Fibroblast of the aortic adventitia (primary cell): ENCODE data around the gene ZDHHC13. TPM values are rescaled to one million over a fixed set of nuclear protein-coding genes. Genes with fewer than 3 reads are reported as not detected.
A peak's percentile ranks its signal among the peaks of the same experiment; 100 is the strongest.

Experiments
- DNase-seq: peaks from one replicate; pipeline ENCODE4 v3.0.0-alpha.2; 2010; ENCODE audit warnings: low read depth
- H3K4me3 ChIP-seq: 2 replicates; pipeline ENCODE4 v1.5.1; 2011; ENCODE audit warnings: low read depth, mild to moderate bottlenecking, control low read depth, low read length, moderate library complexity
- total RNA-seq: library from RNA; depleted of rRNA; stranded (reverse); fragments of >200 nt; gene quantifications from 2 replicates; pipeline ENCODE4 v1.2.3, GENCODE V29; 2012; ENCODE audit warnings: low replicate concordance
- TF ChIP-seq, protein P1 (sequence below): IDR thresholded peaks from 2 replicates; pipeline ENCODE4 v1.5.1; 2011; ENCODE audit warnings: mild to moderate bottlenecking, low read length, control low read depth, inconsistent platforms; ENCODE audit not compliant: insufficient read depth

ZDHHC13 gene
- total RNA-seq, 1 donor, result 18.6 TPM

- no peak overlapping the region for H3K4me3 ChIP-seq
- TF ChIP-seq, protein P1, sequence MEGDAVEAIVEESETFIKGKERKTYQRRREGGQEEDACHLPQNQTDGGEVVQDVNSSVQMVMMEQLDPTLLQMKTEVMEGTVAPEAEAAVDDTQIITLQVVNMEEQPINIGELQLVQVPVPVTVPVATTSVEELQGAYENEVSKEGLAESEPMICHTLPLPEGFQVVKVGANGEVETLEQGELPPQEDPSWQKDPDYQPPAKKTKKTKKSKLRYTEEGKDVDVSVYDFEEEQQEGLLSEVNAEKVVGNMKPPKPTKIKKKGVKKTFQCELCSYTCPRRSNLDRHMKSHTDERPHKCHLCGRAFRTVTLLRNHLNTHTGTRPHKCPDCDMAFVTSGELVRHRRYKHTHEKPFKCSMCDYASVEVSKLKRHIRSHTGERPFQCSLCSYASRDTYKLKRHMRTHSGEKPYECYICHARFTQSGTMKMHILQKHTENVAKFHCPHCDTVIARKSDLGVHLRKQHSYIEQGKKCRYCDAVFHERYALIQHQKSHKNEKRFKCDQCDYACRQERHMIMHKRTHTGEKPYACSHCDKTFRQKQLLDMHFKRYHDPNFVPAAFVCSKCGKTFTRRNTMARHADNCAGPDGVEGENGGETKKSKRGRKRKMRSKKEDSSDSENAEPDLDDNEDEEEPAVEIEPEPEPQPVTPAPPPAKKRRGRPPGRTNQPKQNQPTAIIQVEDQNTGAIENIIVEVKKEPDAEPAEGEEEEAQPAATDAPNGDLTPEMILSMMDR, result no peak
- DNase-seq, result no peak
These were observed 99.1 kb downstream of the ZDHHC13 start for GRCh38 chr11:19216021-19216420.

- no peak overlapping the region for H3K4me3 ChIP-seq
- TF ChIP-seq, protein P1, result no peak
- no peak for DNase-seq
These were observed 99.9 kb downstream of the ZDHHC13 start for GRCh38 chr11:19216709-19217374.

GRCh38 chr11:19218216-19218615 is 101.2 kb downstream of the ZDHHC13 start:
- no peak overlapping the region for H3K4me3 ChIP-seq
- TF ChIP-seq, protein P1, result no peak

DNA sequence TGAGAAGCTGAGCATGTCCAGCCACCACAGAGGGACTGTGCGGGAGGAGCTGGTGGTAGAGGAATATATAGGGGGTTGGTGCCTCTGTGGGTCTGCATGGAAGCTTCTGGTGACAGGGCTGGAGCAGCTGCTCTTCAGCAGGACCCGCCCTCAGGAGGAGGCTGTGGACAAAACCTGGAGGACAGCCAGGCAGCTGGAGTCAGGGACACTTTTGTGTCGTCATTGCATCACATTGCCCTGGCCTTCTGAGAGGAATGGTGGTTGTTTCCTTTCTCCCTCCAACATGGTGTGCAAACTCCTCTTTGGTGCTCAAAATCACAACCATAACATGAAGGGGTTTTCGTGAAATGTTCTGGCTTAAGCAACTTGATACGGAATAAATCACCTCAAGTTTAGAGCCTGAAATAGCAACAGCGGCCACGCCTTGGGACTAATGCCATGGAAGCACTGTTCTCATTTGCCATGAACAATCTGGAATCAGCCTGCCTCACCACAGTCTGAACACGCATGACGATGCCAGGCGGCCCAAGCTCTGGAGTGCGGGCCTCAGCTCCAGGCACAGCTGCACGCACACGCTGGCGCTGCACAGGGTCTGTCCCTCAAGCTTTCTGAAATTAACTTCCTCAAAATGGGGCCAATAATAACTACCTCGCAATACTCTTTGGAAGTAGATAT is 102.0 kb downstream of the ZDHHC13 start:
- TF ChIP-seq, protein P1, result no peak
- H3K4me3 ChIP-seq, result no peak overlapping the region
- DNase-seq, result peak; percentile 31

More at GRCh38 chr11:19218216-19218615, 101.2 kb downstream of the ZDHHC13 start:
- DNase-seq, result no peak

- H3K4me3 ChIP-seq, result no peak overlapping the region
- TF ChIP-seq, protein P1, result no peak
- DNase-seq, result peak; percentile 89
These were observed 104.1 kb downstream of the ZDHHC13 start for GRCh38 chr11:19220903-19221724.

GRCh38 chr11:19225123-19225522 is 108.2 kb downstream of the ZDHHC13 start:
- TF ChIP-seq, protein P1, result no peak
- H3K4me3 ChIP-seq, result no peak overlapping the region

More at GRCh38 chr11:19225123-19225522, 108.2 kb downstream of the ZDHHC13 start:
- DNase-seq, result no peak
